H9 (cell line): ENCODE measurements around the gene CLRN3. TPM values are rescaled to one million over a fixed set of nuclear protein-coding genes. Genes with fewer than 3 reads are reported as not detected.
A peak's percentile ranks its signal among the peaks of the same experiment; 100 is the strongest.

Experiments used
- DNase-seq: peaks from one replicate; pipeline ENCODE4 v3.0.0-alpha.2; 2017
- H2AFZ ChIP-seq: one replicate; pipeline ENCODE4 v1.6.1; 2013; ENCODE audit warnings: mild to moderate bottlenecking, low read length, control low read depth, moderate library complexity
- H2AK5ac ChIP-seq: 2 replicates; pipeline ENCODE4 v1.6.1; 2013; ENCODE audit warnings: low read length, control low read depth, mixed read lengths; ENCODE audit not compliant: insufficient read length
- H2BK120ac ChIP-seq: one replicate; pipeline ENCODE4 v1.6.1; 2013; ENCODE audit warnings: low read depth, mild to moderate bottlenecking, low read length, control low read depth, inconsistent platforms; ENCODE audit not compliant: poor library complexity, severe bottlenecking
- H2BK12ac ChIP-seq: 2 replicates; pipeline ENCODE4 v1.6.1; 2013; ENCODE audit warnings: low read length, control low read depth, mixed read lengths, low read depth; ENCODE audit not compliant: insufficient read length
- H2BK15ac ChIP-seq: 2 replicates; pipeline ENCODE4 v1.6.1; 2013; ENCODE audit warnings: low read depth, low read length, control low read depth
- H2BK20ac ChIP-seq: one replicate; pipeline ENCODE4 v1.6.1; 2013; ENCODE audit warnings: low read depth, mild to moderate bottlenecking, low read length, control low read depth, inconsistent platforms; ENCODE audit not compliant: poor library complexity, severe bottlenecking
- H2BK5ac ChIP-seq: 2 replicates; pipeline ENCODE4 v1.6.1; 2013; ENCODE audit warnings: low read length, control low read depth, mixed read lengths; ENCODE audit not compliant: insufficient read length
- H3K14ac ChIP-seq: 2 replicates; pipeline ENCODE4 v1.6.1; 2013; ENCODE audit warnings: low read length, control low read depth; ENCODE audit not compliant: insufficient read depth
- H3K18ac ChIP-seq: 2 replicates; pipeline ENCODE4 v1.6.1; 2013; ENCODE audit warnings: low read depth, mild to moderate bottlenecking, mixed read lengths, low read length, control low read depth; ENCODE audit not compliant: insufficient read length
- H3K23ac ChIP-seq: 2 replicates; pipeline ENCODE4 v1.6.1; 2013; ENCODE audit warnings: low read length, control low read depth, mixed read lengths, low read depth; ENCODE audit not compliant: insufficient read length
- H3K23me2 ChIP-seq: 2 replicates; pipeline ENCODE4 v1.6.1; 2013; ENCODE audit warnings: low read depth, mild to moderate bottlenecking, mixed read lengths, low read length, control low read depth; ENCODE audit not compliant: insufficient read length, poor library complexity, severe bottlenecking
- H3K27ac ChIP-seq: 2 replicates; pipeline ENCODE4 v1.5.1; 2013; ENCODE audit warnings: low read length, control low read depth, mixed read lengths, low read depth; ENCODE audit not compliant: insufficient read length
- H3K27me3 ChIP-seq: 2 replicates; pipeline ENCODE4 v1.6.1; 2013; ENCODE audit warnings: low read length, control low read depth, inconsistent platforms; ENCODE audit not compliant: insufficient read depth
- H3K4ac ChIP-seq: 2 replicates; pipeline ENCODE4 v1.6.1; 2013; ENCODE audit warnings: low read depth, mild to moderate bottlenecking, control low read depth, inconsistent platforms, low read length, moderate library complexity
- H3K4me1 ChIP-seq: 2 replicates; pipeline ENCODE4 v1.6.1; 2013; ENCODE audit warnings: low read length, control low read depth, inconsistent platforms; ENCODE audit not compliant: insufficient read depth
- H3K4me2 ChIP-seq: 2 replicates; pipeline ENCODE4 v1.6.1; 2013; ENCODE audit warnings: low read length, control low read depth, mixed read lengths; ENCODE audit not compliant: insufficient read length, insufficient read depth
- H3K56ac ChIP-seq: 2 replicates; pipeline ENCODE4 v1.6.1; 2013; ENCODE audit warnings: low read depth, mild to moderate bottlenecking, mixed read lengths, low read length, control low read depth; ENCODE audit not compliant: insufficient read length
- H3K79me1 ChIP-seq: 2 replicates; pipeline ENCODE4 v1.6.1; 2013; ENCODE audit warnings: low read depth, mild to moderate bottlenecking, moderate library complexity, low read length, control low read depth, inconsistent platforms; ENCODE audit not compliant: insufficient read depth, poor library complexity, severe bottlenecking
- H3K79me2 ChIP-seq: 2 replicates; pipeline ENCODE4 v1.6.1; 2013; ENCODE audit warnings: low read length, control low read depth, inconsistent platforms; ENCODE audit not compliant: insufficient read depth
- H3K9ac ChIP-seq: 2 replicates; pipeline ENCODE4 v1.6.1; 2013; ENCODE audit warnings: low read length, control low read depth, mixed read lengths; ENCODE audit not compliant: insufficient read length; ENCODE audit errors: extremely low read depth
- H3K9me3 ChIP-seq: one replicate; pipeline ENCODE4 v1.6.1; 2013; ENCODE audit warnings: low read depth, low read length, inconsistent platforms; ENCODE audit not compliant: control insufficient read depth
- H3T11ph ChIP-seq: one replicate; pipeline ENCODE4 v1.6.1; 2013; ENCODE audit warnings: mild to moderate bottlenecking, low read length, control low read depth, inconsistent platforms
- H4K20me1 ChIP-seq: one replicate; pipeline ENCODE4 v1.6.1; 2013; ENCODE audit not compliant: control insufficient read depth, insufficient read length, insufficient read depth
- H4K5ac ChIP-seq: 2 replicates; pipeline ENCODE4 v1.6.1; 2013; ENCODE audit warnings: low read depth, mild to moderate bottlenecking, mixed read lengths, low read length, control low read depth; ENCODE audit not compliant: insufficient read length
- H4K8ac ChIP-seq: replicated peaks from 2 replicates; pipeline ENCODE4 v1.6.1; 2013; ENCODE audit warnings: low read length, control low read depth, mixed read lengths, low read depth; ENCODE audit not compliant: insufficient read length
- H4K91ac ChIP-seq: 2 replicates; pipeline ENCODE4 v1.6.1; 2013; ENCODE audit warnings: low read depth, mild to moderate bottlenecking, moderate library complexity, mixed read lengths, low read length, control low read depth; ENCODE audit not compliant: insufficient read length
- H3K27ac Mint-ChIP-seq, 3 experiments: 2 replicates in 2 of 3; 3 replicates in 1 of 3; pipeline ENCODE4 v1.8.0; 2020 to 2021; ENCODE audit warnings: mixed read lengths in 3 of 3, mild to moderate bottlenecking in 1 of 3, moderate library complexity in 1 of 3
- H3K27me3 Mint-ChIP-seq: 2 replicates; pipeline ENCODE4 v1.8.0; 2021; ENCODE audit warnings: low read depth, mild to moderate bottlenecking, moderate library complexity, mixed read lengths
- H3K36me3 Mint-ChIP-seq, 3 experiments: 2 replicates in 2 of 3; 3 replicates in 1 of 3; pipeline ENCODE4 v1.8.0; 2020 to 2021; ENCODE audit warnings: low read depth in 3 of 3, mixed read lengths in 3 of 3; ENCODE audit not compliant: insufficient read depth in 1 of 3
- H3K4me1 Mint-ChIP-seq, 2 experiments: 2 replicates each; pipeline ENCODE4 v1.8.0; 2020; ENCODE audit warnings: mixed read lengths in 2 of 2
- H3K4me3 Mint-ChIP-seq, 2 experiments: 2 replicates in 1 of 2; 3 replicates in 1 of 2; pipeline ENCODE4 v1.8.0; 2020 to 2021; ENCODE audit warnings: mild to moderate bottlenecking in 2 of 2, mixed read lengths in 2 of 2, moderate library complexity in 1 of 2
- H3K9me3 Mint-ChIP-seq, 2 experiments: 2 replicates in 1 of 2; 3 replicates in 1 of 2; pipeline ENCODE4 v1.8.0; 2020; ENCODE audit warnings: mild to moderate bottlenecking in 2 of 2, mixed read lengths in 2 of 2, moderate library complexity in 1 of 2
- CTCF ChIP-seq: fragments of 200-600 bp; sonication (generic); conservative IDR thresholded peaks from 3 replicates; pipeline ENCODE4 v1.8.0; 2021; ENCODE audit warnings: antibody characterized with exemption, mild to moderate bottlenecking
- WGBS: extraction: QIAGEN DNeasy Blood & Tissue Kit; methylation state at CpG from one replicate; pipeline ENCODE4 v1.1.7; 2013; ENCODE audit warnings: missing lambda C conversion rate, low lambda C conversion rate, mixed read lengths; ENCODE audit not compliant: insufficient read length; ENCODE audit errors: extremely low coverage; 5-methylcytosine and 5-hydroxymethylcytosine counted together
- total RNA-seq: library from RNA; stranded (reverse); gene quantifications from 2 replicates; pipeline ENCODE4 v1.2.1, GENCODE V29; 2021

CLRN3 gene
- total RNA-seq, 1 experiment from 2014 or later = not detected

GRCh38 chr10:127906548-127907377 lies 14.0 kb upstream of the CLRN3 start, which contains the start of gene PTPRE:
TSS of gene PTPRE (plus strand) at chr10:127907103. CDS start at chr10:128040882, 133,779 bp downstream.
- Histone ChIP-seq H2BK20ac (no peak within 1 kb of the TSS), H3K27me3 (no peaks in the 10 kb centered on the region; the same call in 1 of the 2 replicates), H3K23me2 (no peaks in the 10 kb centered on the region), H4K5ac (no peak within 1 kb of the TSS), H3K79me1 (no peaks in the 10 kb centered on the region), H3K4me2 (peak within 1 kb of the TSS; percentile 13), H3K14ac (no peak within 1 kb of the TSS), H3K56ac (no peak within 1 kb of the TSS), H3K18ac (no peak within 1 kb of the TSS), H3K9me3 (no peaks in the 10 kb centered on the region), H3K9ac (no peak within 1 kb of the TSS), H3K4me1 (no peaks in the 10 kb centered on the region), H3K23ac (no peak within 1 kb of the TSS), H4K91ac (no peak within 1 kb of the TSS), H2BK15ac (no peak within 1 kb of the TSS), H3K27ac (no peak within 1 kb of the TSS), H2AFZ (no peak within 1 kb of the TSS), H2AK5ac (no peak within 1 kb of the TSS), H2BK12ac (no peak within 1 kb of the TSS), H3K79me2 (no peaks in the 10 kb centered on the region), H3K4ac (no peak within 1 kb of the TSS), H2BK120ac (no peak within 1 kb of the TSS), H2BK5ac (no peak within 1 kb of the TSS), H4K20me1 (no peaks in the 10 kb centered on the region), H4K8ac (no peak within 1 kb of the TSS), H3T11ph (no peak within 1 kb of the TSS)
- H3K4me3 Mint-ChIP-seq = peak within 1 kb of the TSS; percentile 46 to 69
- peaks cover 47% of the 10 kb centered on the region for H3K27me3 Mint-ChIP-seq
- H3K36me3 Mint-ChIP-seq = no peaks in the 10 kb centered on the region
- no CpG with 5 or more reads among the region's 78 CpGs for WGBS
- H3K9me3 Mint-ChIP-seq = no peaks in the 10 kb centered on the region; a peak in 1 of 5 replicates
- peak; percentile 74 for TF ChIP-seq CTCF
- H3K27ac Mint-ChIP-seq = no peak within 1 kb of the TSS; a peak in 1 of 7 replicates
- peaks cover 3 to 4% of the 10 kb centered on the region in 2 experiments; a peak in 2 of 4 replicates for H3K4me1 Mint-ChIP-seq
- DNase-seq = peak; percentile 81
